ENCODE measurements around the gene HNRNPUL1. TPM values are rescaled to one million over a fixed set of nuclear protein-coding genes. Genes with fewer than 3 reads are reported as not detected.

HNRNPUL1 gene
- total RNA-seq, 1 experiment from 2014 or later, result 266 TPM

GRCh38 chr19:41307090-41307875, 43.1 kb downstream of the HNRNPUL1 start:
- POLR2A ChIA-PET (ENCODE audit: unreplicated experiment), result interaction anchor here (0.7 kb wide), 1 partner anchor 864 kb away, joined by 3 read pairs; no protein-coding TSS in a partner anchor
- CTCF ChIA-PET, result interaction anchor here (0.6 kb wide), 1 partner anchor 28 kb away, joined by 4 read pairs; no protein-coding TSS in a partner anchor
- Histone ChIP-seq H2AFZ (no peak overlapping the region), H3K79me2 (ENCODE audit: low read depth) (peaks cover 17% of the 10 kb centered on the region), H3K27ac (peak overlapping the region; percentile 28; the same call in 1 of the 2 replicates), H4K20me1 (ENCODE audit: insufficient read depth) (no peaks in the 10 kb centered on the region), H3K9me2 (ENCODE audit: insufficient read depth) (no peaks in the 10 kb centered on the region), H3F3A (ENCODE audit: insufficient read depth, low read depth) (peaks cover 47% of the 10 kb centered on the region), H3K4me1 (replicated peaks; ENCODE audit: insufficient read depth) (peaks cover 16% of the 10 kb centered on the region), H3K27me3 (ENCODE audit: insufficient read depth, low read depth) (no peaks in the 10 kb centered on the region), H3K9me3 (ENCODE audit: insufficient read depth, low read depth) (no peaks in the 10 kb centered on the region), H3K4me3 (no peak overlapping the region), H3K4me2 (no peak overlapping the region), H3K36me3 (ENCODE audit: low read depth) (peaks cover 7% of the 10 kb centered on the region; the same call in 1 of the 2 replicates)
- no TSS peak for BruUV-seq (replicated peaks)
- no peak for DNase-seq
- TF ChIP-seq CTCF (conservative IDR thresholded peaks at IDR 0.05), result no peak
- no peak for TF ChIP-seq EZH2 (IDR thresholded peaks at IDR 0.05; ENCODE audit: low read depth)
- intact Hi-C loops (cut with micrococcal nuclease; ENCODE audit: unreplicated experiment), result loop anchor here (5.0 kb wide), 2 partner anchors 105 to 180 kb away; no protein-coding TSS in a partner anchor

- H3K4me2 ChIP-seq, result no peak overlapping the region
- H3K27me3 ChIP-seq (ENCODE audit: insufficient read depth, low read depth), result no peaks in the 10 kb centered on the region
- no peak overlapping the region for H3K4me3 ChIP-seq
- H3K36me3 ChIP-seq (ENCODE audit: low read depth), result peaks cover 11% of the 10 kb centered on the region; the same call in 1 of the 2 replicates
- H4K20me1 ChIP-seq (ENCODE audit: insufficient read depth), result 0 out of 2 replicates have a peak, but pooled peaks cover 3% of the 10 kb centered on the region
- peaks cover 24% of the 10 kb centered on the region for H3K79me2 ChIP-seq (ENCODE audit: low read depth)
- CTCF ChIA-PET, result interaction anchor here (0.5 to 1.3 kb wide), 3 partner anchors 14 to 665 kb away, joined by 3 to 4 read pairs (median 3); no protein-coding TSS in a partner anchor
- peaks cover 16% of the 10 kb centered on the region for H3K4me1 ChIP-seq (replicated peaks; ENCODE audit: insufficient read depth)
- POLR2A ChIA-PET (ENCODE audit: unreplicated experiment), result interaction anchor here (0.7 kb wide), 1 partner anchor 865 kb away, joined by 3 read pairs; no protein-coding TSS in a partner anchor
- no peaks in the 10 kb centered on the region for H3K9me2 ChIP-seq (ENCODE audit: insufficient read depth)
- peaks cover 47% of the 10 kb centered on the region for H3F3A ChIP-seq (ENCODE audit: insufficient read depth, low read depth)
- no peak overlapping the region for H2AFZ ChIP-seq
- no peak for DNase-seq
- no TSS peak for BruUV-seq (replicated peaks)
- H3K9me3 ChIP-seq (ENCODE audit: insufficient read depth, low read depth), result no peaks in the 10 kb centered on the region
- intact Hi-C loops (cut with micrococcal nuclease; ENCODE audit: unreplicated experiment), result loop anchor here (1.0 to 5.0 kb wide), 4 partner anchors 43 to 645 kb away; no protein-coding TSS in a partner anchor
- TF ChIP-seq EZH2 (IDR thresholded peaks at IDR 0.05; ENCODE audit: low read depth) (no peak), CTCF (conservative IDR thresholded peaks at IDR 0.05) (no peak)
- H3K27ac ChIP-seq, result peak overlapping the region; percentile 48
These were observed 43.8 kb downstream of the HNRNPUL1 start for GRCh38 chr19:41307954-41308449.

GRCh38 chr19:41308450-41309179, 44.4 kb downstream of the HNRNPUL1 start:
- Histone ChIP-seq H2AFZ (no peak overlapping the region), H3K27ac (peak overlapping the region; percentile 48), H3K4me3 (no peak overlapping the region), H3K27me3 (ENCODE audit: insufficient read depth, low read depth) (no peaks in the 10 kb centered on the region), H3K79me2 (ENCODE audit: low read depth) (peaks cover 25% of the 10 kb centered on the region), H3K9me2 (ENCODE audit: insufficient read depth) (no peaks in the 10 kb centered on the region), H3K4me1 (replicated peaks; ENCODE audit: insufficient read depth) (peaks cover 16% of the 10 kb centered on the region), H3K9me3 (ENCODE audit: insufficient read depth, low read depth) (no peaks in the 10 kb centered on the region), H4K20me1 (ENCODE audit: insufficient read depth) (0 out of 2 replicates have a peak, but pooled peaks cover 3% of the 10 kb centered on the region), H3K36me3 (ENCODE audit: low read depth) (peaks cover 9% of the 10 kb centered on the region; the same call in 1 of the 2 replicates), H3F3A (ENCODE audit: insufficient read depth, low read depth) (peaks cover 47% of the 10 kb centered on the region), H3K4me2 (peak overlapping the region; percentile 89; the same call in 1 of the 2 replicates)
- POLR2A ChIA-PET (ENCODE audit: unreplicated experiment), result interaction anchor here (0.6 to 0.7 kb wide), 4 partner anchors 29 to 1070 kb away, joined by 3 to 11 read pairs (median 3); no protein-coding TSS in a partner anchor
- CTCF ChIA-PET, result interaction anchor here (0.5 to 1.3 kb wide), 3 partner anchors 13 to 666 kb away, joined by 3 to 4 read pairs (median 3); no protein-coding TSS in a partner anchor
- peak; percentile 67 to 90 for DNase-seq
- TF ChIP-seq CTCF (conservative IDR thresholded peaks at IDR 0.05), result peak; percentile 99
- no peak for TF ChIP-seq EZH2 (IDR thresholded peaks at IDR 0.05; ENCODE audit: low read depth)
- intact Hi-C loops (cut with micrococcal nuclease; ENCODE audit: unreplicated experiment), result loop anchor here (1.0 to 5.0 kb wide), 4 partner anchors 43 to 646 kb away; no protein-coding TSS in a partner anchor
- no TSS peak for BruUV-seq (replicated peaks)
